ENCODE data around the gene SYPL2. TPM values are rescaled to one million over a fixed set of nuclear protein-coding genes. Genes with fewer than 3 reads are reported as not detected.
A peak's percentile ranks its signal among the peaks of the same experiment; 100 is the strongest.

SYPL2 gene
- total RNA-seq, 1 experiment from 2014 or later, result 1.3 TPM

DNA sequence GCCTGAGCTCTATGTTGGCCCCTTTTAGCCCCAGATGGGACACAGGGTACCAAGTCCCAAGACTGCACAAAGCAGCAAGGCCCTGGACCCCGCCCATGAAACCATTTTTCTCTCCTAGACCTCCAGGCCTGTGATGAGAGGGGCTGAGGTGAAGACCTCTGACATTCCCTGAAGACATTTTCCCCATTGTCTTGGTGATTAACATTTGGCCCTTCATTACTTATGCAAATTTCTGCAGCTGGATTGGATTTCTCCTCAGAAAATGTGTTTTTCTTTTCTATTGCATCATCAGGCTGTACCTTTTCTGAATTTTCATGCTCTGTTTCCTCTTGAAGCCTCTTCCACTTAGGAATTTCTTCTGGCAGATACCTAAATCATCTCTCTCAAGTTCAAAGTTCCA lies 31.9 kb upstream of the SYPL2 start:
- ATAC-seq, result no peak
- Histone ChIP-seq H3K4me1 (ENCODE audit: control insufficient read depth in 1 of 2, insufficient read depth in 2 of 2, low read length in 2 of 2) (peaks cover 6 to 15% of the 10 kb centered on the region in 2 experiments), H3K27me3 (ENCODE audit: insufficient read depth, low read length) (no peaks in the 10 kb centered on the region), H3K79me2 (ENCODE audit: insufficient read depth, low read length) (no peaks in the 10 kb centered on the region), H4K20me1 (ENCODE audit: insufficient read depth) (no peaks in the 10 kb centered on the region), H3K36me3 (ENCODE audit: control insufficient read depth in 1 of 2, insufficient read depth in 2 of 2, low read length in 2 of 2) (no peaks in the 10 kb centered on the region), H3K9ac (ENCODE audit: low read length) (no peak overlapping the region), H2AFZ (ENCODE audit: low read depth, low read length, poor library complexity, severe bottlenecking) (no peak overlapping the region), H3K27ac (ENCODE audit: low read depth, low read length) (no peak overlapping the region), H3K4me2 (ENCODE audit: low read length) (no peak overlapping the region), H3K4me3 (replicated peaks in 1 of 2; ENCODE audit: low read depth in 1 of 2, low read length in 2 of 2) (no peak overlapping the region), H3K9me3 (ENCODE audit: control insufficient read depth in 1 of 2, insufficient read depth in 1 of 2, low read depth in 1 of 2, low read length in 2 of 2) (peaks cover 0 to 3% of the 10 kb centered on the region in 2 experiments; a peak in 1 of 4 replicates), H3K9me2 (ENCODE audit: insufficient read depth) (no peaks in the 10 kb centered on the region)
- ChIA-PET CTCF (no interaction called here), POLR2A (no interaction called here), RAD21 (ENCODE audit: low non-redundant PET in 1 of 2, low total read pairs in 2 of 2, uncharacterized antibody in 2 of 2, unreplicated experiment in 2 of 2) (no interaction called here)
- no peak for DNase-seq (ENCODE audit: low read depth, low spot score)
- no peak for TF ChIP-seq JUND (IDR thresholded peaks at IDR 0.05)
- TF ChIP-seq TCF7L2 (IDR thresholded peaks at IDR 0.05; ENCODE audit: borderline replicate concordance, extremely low read depth, insufficient read depth, insufficient read length), result no peak
- no peak for TF ChIP-seq SRF (IDR thresholded peaks at IDR 0.05; ENCODE audit: low read depth)
- no peak for TF ChIP-seq ATF3 (IDR thresholded peaks at IDR 0.05)
- no peak for TF ChIP-seq CBX3 (IDR thresholded peaks at IDR 0.05; ENCODE audit: low read depth)
- TF ChIP-seq EZH2phosphoT487 (IDR thresholded peaks at IDR 0.05; ENCODE audit: borderline replicate concordance), result no peak
- no peak for TF ChIP-seq YY1 (IDR thresholded peaks at IDR 0.05; ENCODE audit: extremely low read depth, insufficient replicate concordance, low read depth, low read length)
- intact Hi-C loops (cut with micrococcal nuclease), result no loop called here
- no TSS peak for BruUV-seq (replicated peaks)

- Histone ChIP-seq H3K9me2 (ENCODE audit: insufficient read depth) (no peaks in the 10 kb centered on the region), H3K4me1 (ENCODE audit: control insufficient read depth in 1 of 2, insufficient read depth in 2 of 2, low read length in 2 of 2) (peaks cover 6 to 21% of the 10 kb centered on the region in 2 experiments), H3K9ac (ENCODE audit: low read length) (no peak overlapping the region), H3K9me3 (ENCODE audit: control insufficient read depth in 1 of 2, insufficient read depth in 1 of 2, low read depth in 1 of 2, low read length in 2 of 2) (peaks cover 0 to 3% of the 10 kb centered on the region in 2 experiments; a peak in 1 of 4 replicates), H3K27ac (ENCODE audit: low read depth, low read length) (no peak overlapping the region), H3K36me3 (ENCODE audit: control insufficient read depth in 1 of 2, insufficient read depth in 2 of 2, low read length in 2 of 2) (no peaks in the 10 kb centered on the region), H3K27me3 (ENCODE audit: insufficient read depth, low read length) (no peaks in the 10 kb centered on the region), H3K79me2 (ENCODE audit: insufficient read depth, low read length) (no peaks in the 10 kb centered on the region), H4K20me1 (ENCODE audit: insufficient read depth) (no peaks in the 10 kb centered on the region), H3K4me2 (ENCODE audit: low read length) (peak overlapping the region; percentile 52), H3K4me3 (replicated peaks in 1 of 2; ENCODE audit: low read depth in 1 of 2, low read length in 2 of 2) (no peak overlapping the region), H2AFZ (ENCODE audit: low read depth, low read length, poor library complexity, severe bottlenecking) (peak overlapping the region; percentile 59)
- peak; percentile 80 for ATAC-seq
- RAD21 ChIA-PET (ENCODE audit: low non-redundant PET in 1 of 2, low total read pairs in 2 of 2, uncharacterized antibody in 2 of 2, unreplicated experiment in 2 of 2), result no interaction called here
- no TSS peak for BruUV-seq (replicated peaks)
- POLR2A ChIA-PET, result no interaction called here
- intact Hi-C loops (cut with micrococcal nuclease), result no loop called here
- CTCF ChIA-PET, result no interaction called here
- DNase-seq (ENCODE audit: low read depth, low spot score), result peak; percentile 28
- no peak for TF ChIP-seq RAD21 (IDR thresholded peaks at IDR 0.05; ENCODE audit: low read depth)
- TF ChIP-seq ATF3 (IDR thresholded peaks at IDR 0.05), result no peak
- TF ChIP-seq ELF1 (IDR thresholded peaks at IDR 0.05; ENCODE audit: borderline replicate concordance, low read depth), result no peak
- TF ChIP-seq CEBPB (IDR thresholded peaks at IDR 0.05; ENCODE audit: low read depth), result no peak
- no peak for TF ChIP-seq CBX3 (IDR thresholded peaks at IDR 0.05; ENCODE audit: low read depth)
- TF ChIP-seq ZFX (IDR thresholded peaks at IDR 0.05), result no peak
- TF ChIP-seq, protein P1, sequence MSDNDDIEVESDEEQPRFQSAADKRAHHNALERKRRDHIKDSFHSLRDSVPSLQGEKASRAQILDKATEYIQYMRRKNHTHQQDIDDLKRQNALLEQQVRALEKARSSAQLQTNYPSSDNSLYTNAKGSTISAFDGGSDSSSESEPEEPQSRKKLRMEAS (IDR thresholded peaks at IDR 0.05), result peak; percentile 19; the same call in 1 of the 2 replicates
- no peak for TF ChIP-seq CTCF (IDR thresholded peaks at IDR 0.05 in 2 of 3, conservative IDR thresholded peaks at IDR 0.05 in 1 of 3; ENCODE audit: borderline replicate concordance in 1 of 3, insufficient read depth in 1 of 3, low read depth in 2 of 3, low read length in 2 of 3)
- peak; percentile 36; the same call in 1 of the 2 replicates for TF ChIP-seq SP1 (IDR thresholded peaks at IDR 0.05; ENCODE audit: low read depth)
- no peak for TF ChIP-seq ZNF274 (IDR thresholded peaks at IDR 0.05; ENCODE audit: low read depth, low read length)
- peak; percentile 53 for TF ChIP-seq FOSL1 (IDR thresholded peaks at IDR 0.05; ENCODE audit: low read depth)
- TF ChIP-seq TCF7L2 (IDR thresholded peaks at IDR 0.05; ENCODE audit: borderline replicate concordance, extremely low read depth, insufficient read depth, insufficient read length), result no peak
- TF ChIP-seq EGR1 (IDR thresholded peaks at IDR 0.05; ENCODE audit: low read depth), result no peak
- no peak for TF ChIP-seq EZH2 (IDR thresholded peaks at IDR 0.05)
- no peak for TF ChIP-seq EZH2phosphoT487 (IDR thresholded peaks at IDR 0.05; ENCODE audit: borderline replicate concordance)
- TF ChIP-seq YY1 (IDR thresholded peaks at IDR 0.05; ENCODE audit: extremely low read depth, insufficient replicate concordance, low read depth, low read length), result no peak
- peak; percentile 49; the same call in 1 of the 2 replicates for TF ChIP-seq JUND (IDR thresholded peaks at IDR 0.05)
- TF ChIP-seq SIN3A (IDR thresholded peaks at IDR 0.05; ENCODE audit: low read depth), result no peak
Measured at GRCh38 chr1:109438798-109439297, 27.5 kb upstream of the SYPL2 start.
